Hindlimb muscle (tissue), 1 donor: ENCODE data around the gene AGL. TPM values are rescaled to one million over a fixed set of nuclear protein-coding genes. Genes with fewer than 3 reads are reported as not detected.
A peak's percentile ranks its signal among the peaks of the same experiment; 100 is the strongest.
"Not testable (repeated sequence)": the region's sequence is repeated elsewhere in the genome, so short reads cannot be mapped to it uniquely, and the experiment has no call there.

Source experiments
- DNase-seq: peaks from one replicate; pipeline ENCODE4 v3.0.0-alpha.2; 2013
- polyA plus RNA-seq: library from polyadenylated mRNA; unstranded; fragments of 120-200 nt; gene quantifications from one replicate; pipeline ENCODE4 v1.2.1, GENCODE V29; 2013; ENCODE audit not compliant: insufficient read length

Gene AGL
- polyA plus RNA-seq, 1 donor: 223 TPM

DNA sequence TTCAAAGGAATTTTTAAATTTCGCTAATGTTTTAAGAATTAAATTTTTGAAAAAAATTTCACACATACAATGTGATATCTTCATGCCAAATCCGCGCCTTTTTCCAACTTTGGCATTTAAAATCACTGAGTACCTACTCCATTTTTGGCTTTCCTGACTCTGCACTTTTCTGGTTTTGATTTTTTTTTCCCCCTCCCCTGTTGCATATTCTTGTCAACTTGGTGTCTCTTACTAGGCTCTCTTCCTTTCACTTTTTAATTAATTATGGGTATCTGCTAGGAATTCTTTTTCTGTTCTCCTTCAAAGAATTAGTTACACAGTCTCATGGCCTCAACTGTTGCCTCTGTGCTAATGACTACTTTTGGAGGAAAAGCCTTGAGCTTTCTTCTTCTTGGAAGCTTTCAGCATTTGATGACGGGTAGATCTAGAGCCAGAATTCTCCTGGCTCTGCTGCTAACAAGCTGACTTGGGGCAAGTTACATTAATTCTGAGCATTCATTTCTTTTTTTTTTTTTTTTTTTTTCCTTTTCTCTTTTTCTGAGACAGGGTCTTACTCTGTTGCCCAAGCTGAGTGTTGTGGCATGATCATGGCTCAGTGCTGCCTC is 1.8 kb downstream of the AGL start:
- no peak for DNase-seq

DNA sequence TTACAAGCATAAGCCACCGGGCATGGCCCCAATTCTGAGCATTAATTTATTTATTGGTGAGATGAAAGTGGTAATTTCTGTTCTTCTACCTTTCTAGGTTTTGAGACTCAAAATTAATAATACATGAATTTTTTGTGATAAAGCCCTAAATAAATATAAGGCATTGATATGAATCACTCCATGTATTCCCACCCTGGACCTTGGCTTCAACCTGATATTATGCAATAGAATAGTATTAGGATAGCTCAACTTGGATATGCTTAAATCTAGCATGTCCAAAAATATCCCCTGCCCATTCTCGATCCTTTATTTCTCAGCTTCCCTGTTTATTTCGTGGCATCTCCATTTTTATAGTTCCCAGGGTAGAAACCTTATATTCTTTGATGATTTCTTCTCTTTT is 2.5 kb downstream of the AGL start:
- DNase-seq: no peak

GRCh38 chr1:99855914-99856450 is 5.8 kb downstream of the AGL start:
- DNase-seq: no peak

DNA sequence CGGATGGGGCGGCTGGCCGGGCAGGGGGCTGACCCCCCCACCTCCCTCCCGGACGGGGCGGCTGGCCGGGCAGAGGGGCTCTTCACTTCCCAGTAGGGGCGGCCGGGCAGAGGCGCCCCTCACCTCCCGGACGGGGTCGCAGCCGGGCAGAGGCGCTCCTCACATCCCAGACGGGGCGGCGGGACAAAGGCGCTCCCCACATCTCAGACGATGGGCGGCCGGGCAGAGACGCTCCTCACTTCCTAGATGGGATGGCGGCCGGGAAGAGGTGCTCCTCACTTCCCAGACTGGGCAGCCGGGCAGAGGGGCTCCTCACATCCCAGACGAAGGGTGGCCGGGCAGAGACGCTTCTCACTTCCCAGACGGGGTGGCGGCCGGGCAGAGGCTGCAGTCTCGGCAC is 6.9 kb downstream of the AGL start:
- not testable (repeated sequence) for DNase-seq

- DNase-seq: no peak
Measured at GRCh38 chr1:99858286-99858685, 8.1 kb downstream of the AGL start.

- no peak for DNase-seq
Measured at GRCh38 chr1:99858881-99859280, 8.7 kb downstream of the AGL start.

GRCh38 chr1:99860703-99861102 is 10.5 kb downstream of the AGL start:
- no peak for DNase-seq

DNA sequence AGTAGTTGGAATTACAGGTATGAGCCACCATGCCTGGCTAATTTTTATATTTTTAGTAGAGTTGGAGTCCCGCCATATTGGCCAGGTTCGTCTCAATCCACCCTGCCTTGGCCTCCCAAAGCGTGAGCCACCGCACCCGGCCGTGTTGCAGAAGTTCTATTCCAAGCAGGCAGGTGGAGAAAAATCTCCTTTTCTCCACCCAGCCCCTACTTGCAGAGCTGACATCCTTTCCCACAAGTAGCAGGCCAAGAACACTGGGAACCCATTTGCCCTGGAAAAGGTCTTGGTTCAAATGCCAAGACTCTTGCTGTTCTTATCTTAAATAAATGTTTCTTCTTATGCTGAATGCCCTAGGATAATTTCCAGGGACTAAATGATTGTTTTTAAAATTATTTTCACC is 17.5 kb downstream of the AGL start:
- no peak for DNase-seq

DNA sequence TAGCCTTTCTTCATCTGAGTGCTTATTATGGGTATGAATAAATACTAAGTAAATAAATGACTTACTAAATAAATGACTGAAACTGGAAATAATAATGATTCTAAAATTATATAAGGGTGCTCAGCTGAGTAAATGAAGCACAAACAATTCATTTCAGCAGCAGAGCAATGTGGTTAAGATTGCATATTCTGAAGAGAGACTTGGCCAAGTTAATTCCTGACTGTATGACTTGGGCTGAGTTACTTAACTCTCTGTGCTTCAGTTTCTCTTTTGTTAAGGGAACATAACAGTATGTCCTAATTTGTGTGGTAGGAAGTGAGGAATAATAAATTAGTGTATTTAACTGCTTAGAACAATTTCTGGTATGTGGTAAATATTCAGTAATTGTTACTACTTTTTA is 19.1 kb downstream of the AGL start:
- no peak for DNase-seq

DNA sequence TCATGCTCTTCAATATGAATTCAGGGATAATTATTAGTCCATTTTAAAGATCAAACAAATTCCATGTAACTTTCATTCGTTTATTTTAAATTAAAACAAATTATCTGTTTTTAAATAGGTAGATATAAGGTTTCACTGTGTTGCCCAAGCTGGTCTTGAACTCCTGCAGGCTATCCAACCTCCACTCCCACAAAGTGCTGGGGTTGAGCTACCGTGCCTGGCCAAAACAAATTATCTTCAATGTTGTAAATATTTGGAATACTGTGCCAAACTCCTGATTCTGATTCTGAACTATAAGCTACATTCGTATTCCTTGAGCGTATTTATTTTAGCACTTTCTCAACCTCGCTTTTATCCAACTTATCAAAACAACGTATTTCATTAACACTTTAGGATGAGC is 19.6 kb downstream of the AGL start:
- DNase-seq: no peak

DNA sequence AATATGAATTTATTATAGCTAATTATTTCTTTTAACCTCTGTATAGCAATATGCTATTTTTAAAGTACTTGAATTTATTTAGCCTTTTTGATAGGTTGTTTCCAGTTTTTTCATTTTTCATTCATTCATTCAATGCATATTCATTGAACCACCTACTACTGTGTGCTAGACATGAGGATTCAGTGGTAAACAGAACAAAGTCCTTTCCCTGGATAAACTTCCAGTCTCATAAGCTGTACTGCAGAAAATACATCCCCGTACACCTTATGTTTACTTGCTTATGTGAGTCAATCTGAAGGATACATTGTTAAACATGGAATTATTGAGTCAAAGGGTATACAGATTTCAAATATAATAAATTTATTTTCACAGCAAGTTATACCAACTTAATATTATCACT is 21.9 kb downstream of the AGL start:
- no peak for DNase-seq

GRCh38 chr1:99877568-99877967 is 27.4 kb downstream of the AGL start:
- no peak for DNase-seq

DNA sequence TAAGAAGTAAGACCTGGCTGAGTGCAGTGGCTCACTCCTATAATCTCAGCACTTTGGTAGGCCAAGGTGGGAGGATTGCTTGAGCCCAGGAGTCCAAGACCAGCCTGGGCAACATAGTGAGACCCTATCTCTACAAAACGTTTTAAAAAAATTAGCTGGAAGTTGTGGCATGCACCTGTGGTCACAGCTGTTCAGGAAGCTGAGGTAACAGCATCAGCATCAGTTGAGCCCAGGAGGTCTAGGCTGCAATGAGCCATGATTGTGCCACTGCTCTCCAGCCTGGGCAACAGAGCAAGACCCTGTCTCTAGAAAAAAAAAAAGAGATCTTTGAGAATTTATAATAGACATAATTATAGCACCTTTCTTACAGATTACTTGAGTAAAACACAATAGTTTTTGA is 36.0 kb downstream of the AGL start:
- DNase-seq: no peak

- DNase-seq: no peak
Measured at GRCh38 chr1:99886841-99887240, 36.7 kb downstream of the AGL start.

DNA sequence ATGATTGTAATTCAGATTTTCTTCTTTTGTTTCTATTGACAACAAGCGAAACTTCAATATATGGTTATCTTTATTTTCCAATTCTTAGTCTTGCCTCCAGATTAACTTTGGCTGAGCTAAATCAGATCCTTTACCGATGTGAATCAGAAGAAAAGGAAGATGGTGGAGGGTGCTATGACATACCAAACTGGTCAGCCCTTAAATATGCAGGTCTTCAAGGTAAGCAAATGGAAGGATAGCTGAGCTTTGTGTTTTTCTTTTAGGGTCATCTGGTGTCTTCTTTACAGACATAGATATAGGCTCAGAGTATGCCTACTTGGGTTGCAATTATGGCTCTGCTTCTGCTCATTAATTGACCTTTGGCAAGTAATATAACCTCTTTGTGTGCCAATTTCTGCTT is 37.7 kb downstream of the AGL start:
- DNase-seq: no peak

- DNase-seq: no peak
Measured at GRCh38 chr1:99891997-99892396, 41.8 kb downstream of the AGL start.

DNA sequence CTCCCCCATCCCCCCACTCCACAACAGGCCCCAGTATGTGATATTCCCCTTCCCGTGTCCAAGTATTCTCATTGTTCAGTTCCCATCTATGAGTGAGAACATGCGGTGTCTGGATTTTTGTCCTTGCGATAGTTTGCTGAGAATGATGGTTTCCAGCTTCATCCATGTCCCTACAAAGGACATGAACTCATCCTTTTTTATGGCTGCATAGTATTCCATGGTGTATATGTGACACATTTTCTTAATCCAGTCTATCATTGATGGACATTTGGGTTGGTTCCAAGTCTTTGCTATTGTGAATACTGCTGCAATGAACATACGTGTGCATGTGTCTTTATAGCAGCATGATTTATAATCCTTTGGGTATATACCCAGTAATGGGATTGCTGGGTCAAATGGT is 53.1 kb downstream of the AGL start:
- not testable (repeated sequence) for DNase-seq

DNA sequence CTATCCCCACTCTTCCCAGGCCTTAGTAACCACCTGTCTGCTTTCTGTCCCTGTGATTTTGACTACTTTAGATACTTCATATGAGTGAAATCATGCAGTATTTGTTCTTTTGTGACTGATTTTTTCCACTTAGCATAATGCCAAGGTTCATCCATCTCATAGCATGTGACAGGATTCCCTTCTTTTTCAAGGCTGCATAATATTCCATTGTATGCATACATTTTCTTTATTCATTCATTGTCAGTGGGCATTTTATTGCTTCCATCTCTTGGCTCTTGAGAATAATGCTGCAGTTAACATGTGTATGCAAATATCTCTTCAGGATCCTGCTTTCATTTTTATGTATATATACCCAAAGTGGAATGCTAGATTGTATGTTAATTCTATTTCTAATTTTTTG is 56.4 kb downstream of the AGL start:
- DNase-seq: no peak

DNA sequence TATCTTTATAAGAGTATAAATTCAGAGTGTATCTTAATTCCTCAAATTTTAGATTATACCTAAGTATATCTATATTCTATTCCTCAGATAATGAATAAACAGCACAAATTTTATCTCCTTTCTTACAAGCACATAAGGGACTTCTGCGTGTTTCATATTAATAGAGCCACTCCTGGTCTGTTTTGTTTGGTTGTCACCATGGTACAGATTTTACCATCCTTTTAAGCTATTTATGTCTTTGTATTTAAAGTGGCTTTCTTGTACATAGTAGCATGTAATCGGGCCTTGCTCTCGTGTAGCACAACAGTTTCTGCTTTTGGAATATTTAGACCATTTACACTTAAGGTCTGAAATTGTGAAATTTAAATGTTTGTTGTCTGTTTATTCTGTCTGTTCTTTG is 67.1 kb downstream of the AGL start:
- DNase-seq: no peak

GRCh38 chr1:99919220-99919619 is 69.1 kb downstream of the AGL start:
- DNase-seq: no peak

DNA sequence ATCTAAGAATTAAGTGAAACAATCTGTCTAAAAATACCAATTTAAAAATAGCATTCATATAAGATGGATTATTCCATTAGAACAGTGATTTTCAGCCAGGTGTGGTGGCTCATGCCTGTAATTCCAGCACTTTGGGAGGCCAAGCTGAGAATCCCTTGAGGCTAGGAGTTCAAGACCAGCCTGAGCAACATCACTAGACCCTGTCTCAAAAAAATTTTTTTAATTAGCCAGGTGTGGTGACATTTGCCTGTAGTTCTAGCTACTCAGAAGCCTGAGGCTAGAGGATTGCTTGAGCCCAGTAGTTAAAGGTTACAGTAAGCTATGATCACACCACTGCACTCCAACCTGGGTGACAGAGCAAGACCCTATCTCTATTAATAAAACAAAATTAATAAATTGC is 84.6 kb downstream of the AGL start:
- DNase-seq: no peak

DNA sequence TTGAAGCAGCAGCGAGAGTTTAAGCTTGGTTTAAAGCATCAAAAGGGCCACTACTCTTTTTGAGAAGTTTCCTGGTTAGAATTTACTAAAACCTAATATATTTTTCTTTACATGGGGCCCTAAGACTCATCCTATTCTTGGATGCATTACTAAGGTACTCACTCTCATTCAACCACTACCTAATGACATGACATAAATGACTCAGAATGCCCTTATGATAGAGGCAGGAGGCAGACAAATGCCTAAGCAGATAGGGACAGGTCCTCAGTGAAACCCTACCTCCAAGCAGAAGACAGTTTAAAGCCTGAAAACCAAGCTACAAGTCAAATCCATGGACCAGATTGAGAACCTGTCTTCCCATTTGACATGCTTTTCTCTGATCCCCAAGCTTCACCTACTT is 85.4 kb downstream of the AGL start:
- DNase-seq: no peak

GRCh38 chr1:99936071-99936470 is 85.9 kb downstream of the AGL start:
- no peak for DNase-seq

- DNase-seq: no peak
Measured at GRCh38 chr1:99942723-99943122, 92.6 kb downstream of the AGL start.

DNA sequence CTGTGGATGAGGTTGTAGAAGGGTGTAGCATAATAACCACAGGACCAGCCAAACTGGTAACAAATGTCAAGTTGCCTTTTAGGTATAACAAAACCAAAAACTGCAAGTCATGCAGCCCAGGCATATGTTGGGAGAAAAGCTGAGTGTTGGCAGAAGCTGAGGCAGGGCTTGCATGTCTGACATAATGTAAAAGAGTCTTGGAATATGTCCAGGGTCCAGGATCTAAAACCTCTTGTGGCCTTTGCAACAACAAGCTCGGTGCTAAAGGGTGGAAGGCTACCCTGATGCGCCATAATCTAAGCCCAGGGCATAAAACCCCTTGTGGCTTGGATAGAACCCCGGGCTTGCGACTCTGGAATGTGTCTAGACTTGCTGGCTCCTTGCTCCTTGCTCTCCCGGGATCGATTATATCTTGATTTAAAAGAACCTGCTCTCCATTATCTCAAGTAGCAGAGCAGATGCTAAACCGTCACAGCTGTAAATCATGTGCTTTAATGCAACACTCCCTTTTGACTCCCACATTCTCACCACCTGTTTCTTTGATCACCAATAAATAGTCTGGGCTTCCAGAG is 93.1 kb downstream of the AGL start:
- peak; percentile 10 for DNase-seq
